ENCODE data around the gene MSL3B.

Gene MSL3B

GRCh38 chr2:233835230-233836186, 32.7 kb downstream of the MSL3B start:
- H3K27ac Mint-ChIP-seq (ENCODE audit: unreplicated experiment), result no peak overlapping the region

GRCh38 chr2:233833345-233833744, 34.8 kb downstream of the MSL3B start:
- Histone ChIP-seq H3K9me3 (ENCODE audit: insufficient read depth, low read depth, low read length) (no peaks in the 10 kb centered on the region), H3K27ac (ENCODE audit: low read depth, low read length) (no peak overlapping the region), H3K4me3 (ENCODE audit: insufficient read depth, low read depth, low read length) (no peak overlapping the region), H3K4me1 (ENCODE audit: insufficient read depth, low read length) (peaks cover 4% of the 10 kb centered on the region), H3K4me2 (ENCODE audit: low read length) (no peak overlapping the region), H3K9ac (ENCODE audit: low read length) (no peak overlapping the region), H3K36me3 (ENCODE audit: insufficient read depth, low read length) (peaks cover 13% of the 10 kb centered on the region), H4K20me1 (ENCODE audit: insufficient read depth, low read length) (no peaks in the 10 kb centered on the region), H2AFZ (ENCODE audit: low read depth, low read length) (peak overlapping the region; percentile 55), H3K27me3 (ENCODE audit: insufficient read depth, low read length) (no peaks in the 10 kb centered on the region), H3K79me2 (ENCODE audit: insufficient read depth, low read length) (peaks cover 32% of the 10 kb centered on the region)
- no peak overlapping the region for H3K4me3 Mint-ChIP-seq (ENCODE audit: unreplicated experiment)
- no peak overlapping the region for H3K27ac Mint-ChIP-seq (ENCODE audit: unreplicated experiment)
- peaks cover 8% of the 10 kb centered on the region for H3K4me1 Mint-ChIP-seq (ENCODE audit: low read depth, unreplicated experiment)
- H3K9me3 Mint-ChIP-seq (ENCODE audit: unreplicated experiment), result no peaks in the 10 kb centered on the region
- no peak for FAIRE-seq
- TF ChIP-seq, protein P1, sequence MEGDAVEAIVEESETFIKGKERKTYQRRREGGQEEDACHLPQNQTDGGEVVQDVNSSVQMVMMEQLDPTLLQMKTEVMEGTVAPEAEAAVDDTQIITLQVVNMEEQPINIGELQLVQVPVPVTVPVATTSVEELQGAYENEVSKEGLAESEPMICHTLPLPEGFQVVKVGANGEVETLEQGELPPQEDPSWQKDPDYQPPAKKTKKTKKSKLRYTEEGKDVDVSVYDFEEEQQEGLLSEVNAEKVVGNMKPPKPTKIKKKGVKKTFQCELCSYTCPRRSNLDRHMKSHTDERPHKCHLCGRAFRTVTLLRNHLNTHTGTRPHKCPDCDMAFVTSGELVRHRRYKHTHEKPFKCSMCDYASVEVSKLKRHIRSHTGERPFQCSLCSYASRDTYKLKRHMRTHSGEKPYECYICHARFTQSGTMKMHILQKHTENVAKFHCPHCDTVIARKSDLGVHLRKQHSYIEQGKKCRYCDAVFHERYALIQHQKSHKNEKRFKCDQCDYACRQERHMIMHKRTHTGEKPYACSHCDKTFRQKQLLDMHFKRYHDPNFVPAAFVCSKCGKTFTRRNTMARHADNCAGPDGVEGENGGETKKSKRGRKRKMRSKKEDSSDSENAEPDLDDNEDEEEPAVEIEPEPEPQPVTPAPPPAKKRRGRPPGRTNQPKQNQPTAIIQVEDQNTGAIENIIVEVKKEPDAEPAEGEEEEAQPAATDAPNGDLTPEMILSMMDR (IDR thresholded peaks at IDR 0.05; ENCODE audit: insufficient read depth, low read depth, low read length), result no peak
- no peak for TF ChIP-seq EZH2 (IDR thresholded peaks at IDR 0.05; ENCODE audit: insufficient read depth, low read length)
- no peak for DNase-seq (ENCODE audit: low read depth)
- peaks cover 5% of the 10 kb centered on the region for H3K36me3 Mint-ChIP-seq (ENCODE audit: low read depth, unreplicated experiment)
- peaks cover 2% of the 10 kb centered on the region for H3K27me3 Mint-ChIP-seq (ENCODE audit: low read depth, unreplicated experiment)

More at GRCh38 chr2:233835230-233836186, 32.7 kb downstream of the MSL3B start:
- Histone ChIP-seq H3K27me3 (ENCODE audit: insufficient read depth, low read length) (no peaks in the 10 kb centered on the region), H4K20me1 (ENCODE audit: insufficient read depth, low read length) (peaks cover 12% of the 10 kb centered on the region), H3K9me3 (ENCODE audit: insufficient read depth, low read depth, low read length) (no peaks in the 10 kb centered on the region), H3K4me3 (ENCODE audit: insufficient read depth, low read depth, low read length) (no peak overlapping the region), H3K9ac (ENCODE audit: low read length) (no peak overlapping the region), H3K4me2 (ENCODE audit: low read length) (no peak overlapping the region), H3K4me1 (ENCODE audit: insufficient read depth, low read length) (peaks cover 4% of the 10 kb centered on the region), H2AFZ (ENCODE audit: low read depth, low read length) (no peak overlapping the region), H3K79me2 (ENCODE audit: insufficient read depth, low read length) (peaks cover 54% of the 10 kb centered on the region), H3K27ac (ENCODE audit: low read depth, low read length) (no peak overlapping the region), H3K36me3 (ENCODE audit: insufficient read depth, low read length) (peaks cover 21% of the 10 kb centered on the region)
- DNase-seq (ENCODE audit: low read depth) (no peak), FAIRE-seq (no peak)
- Mint-ChIP-seq H3K4me1 (ENCODE audit: low read depth, unreplicated experiment) (peaks cover 8% of the 10 kb centered on the region), H3K36me3 (ENCODE audit: low read depth, unreplicated experiment) (peaks cover 10% of the 10 kb centered on the region), H3K9me3 (ENCODE audit: unreplicated experiment) (no peaks in the 10 kb centered on the region), H3K4me3 (ENCODE audit: unreplicated experiment) (no peak overlapping the region), H3K27me3 (ENCODE audit: low read depth, unreplicated experiment) (peaks cover 4% of the 10 kb centered on the region)
- TF ChIP-seq EZH2 (IDR thresholded peaks at IDR 0.05; ENCODE audit: insufficient read depth, low read length), result no peak
- TF ChIP-seq, protein P1 (IDR thresholded peaks at IDR 0.05; ENCODE audit: insufficient read depth, low read depth, low read length), result no peak
